HG02981 (cell line): ENCODE data around the gene PCDHA9.
"Not testable (repeated sequence)": the region's sequence is repeated elsewhere in the genome, so short reads cannot be mapped to it uniquely, and the experiment has no call there.

ENCODE experiments used
- ATAC-seq: cut with Tn5 transposase; IDR thresholded peaks from one replicate; pipeline ENCODE4 v1.9.1; 2021; ENCODE audit warnings: mild to moderate bottlenecking, moderate library complexity; ENCODE audit not compliant: unreplicated experiment

The PCDHA9 gene, protein sequence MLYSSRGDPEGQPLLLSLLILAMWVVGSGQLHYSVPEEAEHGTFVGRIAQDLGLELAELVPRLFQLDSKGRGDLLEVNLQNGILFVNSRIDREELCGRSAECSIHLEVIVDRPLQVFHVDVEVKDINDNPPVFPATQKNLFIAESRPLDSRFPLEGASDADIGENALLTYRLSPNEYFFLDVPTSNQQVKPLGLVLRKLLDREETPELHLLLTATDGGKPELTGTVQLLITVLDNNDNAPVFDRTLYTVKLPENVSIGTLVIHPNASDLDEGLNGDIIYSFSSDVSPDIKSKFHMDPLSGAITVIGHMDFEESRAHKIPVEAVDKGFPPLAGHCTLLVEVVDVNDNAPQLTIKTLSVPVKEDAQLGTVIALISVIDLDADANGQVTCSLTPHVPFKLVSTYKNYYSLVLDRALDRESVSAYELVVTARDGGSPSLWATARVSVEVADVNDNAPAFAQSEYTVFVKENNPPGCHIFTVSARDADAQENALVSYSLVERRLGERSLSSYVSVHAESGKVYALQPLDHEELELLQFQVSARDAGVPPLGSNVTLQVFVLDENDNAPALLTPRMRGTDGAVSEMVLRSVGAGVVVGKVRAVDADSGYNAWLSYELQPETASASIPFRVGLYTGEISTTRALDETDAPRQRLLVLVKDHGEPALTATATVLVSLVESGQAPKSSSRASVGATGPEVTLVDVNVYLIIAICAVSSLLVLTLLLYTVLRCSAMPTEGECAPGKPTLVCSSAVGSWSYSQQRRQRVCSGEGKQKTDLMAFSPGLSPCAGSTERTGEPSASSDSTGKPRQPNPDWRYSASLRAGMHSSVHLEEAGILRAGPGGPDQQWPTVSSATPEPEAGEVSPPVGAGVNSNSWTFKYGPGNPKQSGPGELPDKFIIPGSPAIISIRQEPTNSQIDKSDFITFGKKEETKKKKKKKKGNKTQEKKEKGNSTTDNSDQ

DNA sequence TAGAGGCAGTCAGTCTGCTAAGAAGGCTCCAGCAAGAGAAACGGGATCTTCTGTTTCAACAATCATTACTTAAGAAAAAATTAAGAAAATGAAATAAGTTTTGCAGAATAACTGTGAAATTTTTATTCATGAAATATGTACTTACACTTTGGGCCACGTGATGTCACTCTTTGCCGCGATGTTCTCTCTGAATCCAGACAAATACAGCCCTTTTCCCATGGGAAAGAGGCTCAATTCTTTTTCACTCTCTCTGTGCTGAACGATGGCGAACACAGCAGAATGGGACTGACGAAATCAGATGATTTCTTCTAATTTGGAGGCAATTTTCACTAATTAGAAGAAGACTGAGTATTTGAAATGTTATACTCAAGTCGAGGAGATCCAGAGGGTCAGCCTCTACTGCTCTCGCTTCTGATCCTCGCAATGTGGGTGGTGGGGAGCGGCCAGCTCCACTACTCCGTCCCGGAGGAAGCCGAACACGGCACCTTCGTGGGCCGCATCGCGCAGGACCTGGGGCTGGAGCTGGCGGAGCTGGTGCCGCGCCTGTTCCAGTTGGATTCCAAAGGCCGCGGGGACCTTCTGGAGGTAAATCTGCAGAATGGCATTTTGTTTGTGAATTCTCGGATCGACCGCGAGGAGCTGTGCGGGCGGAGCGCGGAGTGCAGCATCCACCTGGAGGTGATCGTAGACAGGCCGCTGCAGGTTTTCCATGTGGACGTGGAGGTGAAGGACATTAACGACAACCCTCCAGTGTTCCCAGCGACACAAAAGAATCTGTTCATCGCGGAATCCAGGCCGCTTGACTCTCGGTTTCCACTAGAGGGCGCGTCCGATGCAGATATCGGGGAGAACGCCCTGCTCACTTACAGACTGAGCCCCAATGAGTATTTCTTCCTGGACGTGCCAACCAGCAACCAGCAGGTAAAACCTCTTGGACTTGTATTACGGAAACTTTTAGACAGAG, at the start of gene PCDHA9:
PCDHA9 (plus strand) TSS at position 244 of the 964 bp plus-strand sequence; CDS start at position 358, 114 bp downstream.
- not testable (repeated sequence) for ATAC-seq

DNA sequence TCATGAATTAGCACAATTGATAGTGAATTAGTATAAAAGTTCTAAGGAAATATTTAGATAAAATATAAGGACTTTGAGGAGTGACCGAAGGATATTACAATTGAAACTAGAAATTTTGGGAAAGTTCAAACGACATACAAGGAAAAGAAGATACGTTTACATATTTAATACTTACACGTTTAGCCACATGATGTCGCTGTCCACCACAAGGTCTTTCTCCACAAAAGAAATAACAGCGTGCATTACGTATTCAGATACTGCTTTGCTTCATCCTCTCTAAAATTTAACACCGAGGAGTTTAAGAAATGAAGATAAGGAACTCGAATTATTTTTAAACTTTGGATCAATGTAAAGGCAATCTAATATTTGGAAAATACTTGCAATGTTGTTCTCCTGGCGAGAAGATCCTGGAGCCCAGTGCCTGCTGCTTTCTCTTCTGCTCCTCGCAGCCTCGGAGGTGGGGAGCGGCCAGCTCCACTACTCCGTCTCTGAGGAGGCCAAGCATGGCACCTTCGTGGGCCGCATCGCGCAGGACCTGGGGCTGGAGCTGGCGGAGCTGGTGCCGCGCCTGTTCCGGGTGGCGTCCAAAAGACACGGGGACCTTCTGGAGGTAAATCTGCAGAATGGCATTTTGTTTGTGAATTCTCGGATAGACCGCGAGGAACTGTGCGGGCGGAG, 47.2 kb upstream of the PCDHA9 start, which contains the start of gene PCDHA3:
PCDHA3 (plus strand) TSS at position 242 of the 678 bp plus-strand sequence.
- ATAC-seq, result no peak

- ATAC-seq, result no peak
Observed at GRCh38 chr5:140801494-140801841, 46.7 kb upstream of the PCDHA9 start.

- not testable (repeated sequence) for ATAC-seq
Observed at GRCh38 chr5:140802381-140802780, 45.8 kb upstream of the PCDHA9 start.

- ATAC-seq, result no peak
Observed at GRCh38 chr5:140802781-140803271, 45.4 kb upstream of the PCDHA9 start.

GRCh38 chr5:140806834-140807775, 41.1 kb upstream of the PCDHA9 start, which contains the start of gene PCDHA4:
Gene PCDHA4, plus strand, starts transcription at chr5:140807068.
- no peak for ATAC-seq

DNA sequence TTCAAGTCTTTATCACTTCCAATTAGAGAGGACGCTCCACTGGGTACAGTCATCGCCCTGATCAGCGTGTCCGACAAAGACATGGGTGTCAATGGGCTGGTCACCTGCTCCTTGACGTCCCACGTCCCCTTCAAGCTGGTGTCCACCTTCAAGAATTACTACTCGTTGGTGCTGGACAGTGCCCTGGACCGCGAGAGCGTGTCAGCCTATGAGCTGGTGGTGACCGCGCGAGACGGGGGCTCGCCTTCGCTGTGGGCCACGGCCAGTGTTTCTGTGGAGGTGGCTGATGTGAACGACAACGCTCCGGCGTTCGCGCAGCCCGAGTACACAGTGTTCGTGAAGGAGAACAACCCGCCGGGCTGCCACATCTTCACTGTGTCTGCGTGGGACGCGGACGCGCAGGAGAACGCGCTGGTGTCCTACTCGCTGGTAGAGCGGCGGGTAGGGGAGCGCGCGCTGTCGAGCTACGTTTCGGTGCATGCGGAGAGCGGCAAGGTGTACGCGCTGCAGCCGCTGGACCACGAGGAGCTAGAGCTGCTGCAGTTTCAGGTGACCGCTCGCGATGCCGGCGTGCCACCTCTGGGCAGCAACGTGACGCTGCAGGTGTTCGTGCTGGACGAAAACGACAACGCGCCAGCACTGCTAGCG, 39.8 kb upstream of the PCDHA9 start:
- ATAC-seq, result not testable (repeated sequence)

DNA sequence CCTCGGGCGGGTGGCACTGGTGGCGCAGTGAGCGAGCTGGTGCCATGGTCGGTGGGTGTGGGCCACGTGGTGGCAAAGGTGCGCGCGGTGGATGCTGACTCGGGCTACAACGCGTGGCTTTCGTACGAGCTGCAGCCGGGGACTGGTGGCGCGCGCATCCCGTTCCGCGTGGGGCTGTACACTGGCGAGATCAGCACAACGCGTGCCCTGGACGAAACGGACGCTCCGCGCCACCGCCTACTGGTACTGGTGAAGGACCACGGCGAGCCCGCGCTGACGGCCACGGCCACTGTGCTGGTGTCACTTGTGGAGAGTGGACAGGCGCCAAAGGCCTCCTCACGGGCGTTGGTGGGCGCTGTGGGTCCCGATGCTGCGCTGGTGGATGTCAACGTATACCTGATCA, 39.3 kb upstream of the PCDHA9 start:
- no peak for ATAC-seq

DNA sequence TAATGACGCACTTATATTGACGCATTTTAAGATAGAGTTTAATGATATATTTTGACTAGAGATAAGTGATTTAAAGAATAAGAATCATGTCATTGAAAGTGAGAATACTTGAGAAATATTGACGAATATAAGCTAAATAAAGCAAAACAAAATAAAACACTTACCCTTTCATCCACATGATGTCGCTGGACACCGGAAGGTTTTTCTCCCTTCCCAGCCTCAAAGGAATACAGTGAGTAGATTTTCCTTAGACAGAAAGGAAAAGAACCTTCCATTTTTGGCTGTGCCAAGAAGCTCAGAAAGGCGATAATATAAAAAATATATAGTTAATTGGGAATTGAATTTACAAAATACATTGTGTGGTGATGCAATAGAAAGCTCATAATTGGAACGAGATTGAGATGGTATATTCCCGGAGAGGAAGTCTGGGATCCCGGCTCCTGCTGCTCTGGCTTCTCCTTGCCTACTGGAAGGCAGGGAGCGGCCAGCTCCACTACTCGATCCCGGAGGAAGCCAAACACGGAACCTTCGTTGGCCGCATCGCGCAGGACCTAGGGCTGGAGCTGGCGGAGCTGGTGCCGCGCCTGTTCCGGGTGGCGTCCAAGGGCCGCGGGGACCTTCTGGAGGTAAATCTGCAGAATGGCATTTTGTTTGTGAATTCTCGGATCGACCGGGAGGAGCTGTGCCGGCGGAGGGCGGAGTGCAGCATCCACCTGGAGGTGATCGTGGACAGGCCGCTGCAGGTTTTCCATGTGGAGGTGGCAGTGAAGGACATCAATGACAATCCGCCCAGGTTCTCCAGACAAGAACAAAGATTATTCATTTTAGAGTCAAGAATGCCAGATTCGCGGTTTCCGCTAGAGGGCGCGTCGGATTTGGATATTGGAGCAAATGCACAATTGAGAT, 26.6 kb upstream of the PCDHA9 start, which contains the start of gene PCDHA5:
PCDHA5 (plus strand) TSS at position 239 of the 906 bp plus-strand sequence.
- ATAC-seq, result no peak

GRCh38 chr5:140822281-140822629, 25.9 kb upstream of the PCDHA9 start:
- no peak for ATAC-seq

DNA sequence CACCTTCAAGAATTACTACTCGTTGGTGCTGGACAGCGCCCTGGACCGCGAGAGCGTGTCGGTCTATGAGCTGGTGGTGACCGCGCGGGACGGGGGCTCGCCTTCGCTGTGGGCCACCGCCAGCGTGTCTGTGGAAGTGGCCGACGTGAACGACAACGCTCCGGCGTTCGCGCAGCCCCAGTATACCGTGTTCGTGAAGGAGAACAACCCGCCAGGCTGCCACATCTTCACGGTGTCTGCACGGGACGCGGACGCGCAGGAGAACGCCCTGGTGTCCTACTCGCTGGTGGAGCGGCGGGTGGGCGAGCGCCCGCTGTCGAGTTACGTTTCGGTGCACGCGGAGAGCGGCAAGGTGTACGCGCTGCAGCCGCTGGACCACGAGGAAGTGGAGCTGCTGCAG, 25.2 kb upstream of the PCDHA9 start:
- ATAC-seq, result not testable (repeated sequence)

DNA sequence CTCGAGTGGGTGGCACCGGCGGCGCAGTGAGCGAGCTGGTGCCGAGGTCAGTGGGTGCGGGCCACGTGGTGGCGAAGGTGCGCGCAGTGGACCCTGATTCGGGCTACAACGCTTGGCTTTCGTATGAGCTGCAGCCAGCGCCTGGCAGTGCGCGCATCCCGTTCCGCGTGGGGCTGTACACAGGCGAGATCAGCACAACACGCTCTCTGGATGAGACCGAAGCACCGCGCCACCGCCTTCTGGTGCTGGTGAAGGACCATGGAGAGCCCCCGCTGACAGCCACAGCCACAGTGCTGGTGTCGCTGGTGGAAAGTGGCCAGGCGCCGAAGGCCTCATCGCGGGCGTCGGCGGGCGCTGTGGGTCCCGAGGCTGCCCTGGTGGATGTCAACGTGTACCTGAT, 24.7 kb upstream of the PCDHA9 start:
- ATAC-seq, result no peak

DNA sequence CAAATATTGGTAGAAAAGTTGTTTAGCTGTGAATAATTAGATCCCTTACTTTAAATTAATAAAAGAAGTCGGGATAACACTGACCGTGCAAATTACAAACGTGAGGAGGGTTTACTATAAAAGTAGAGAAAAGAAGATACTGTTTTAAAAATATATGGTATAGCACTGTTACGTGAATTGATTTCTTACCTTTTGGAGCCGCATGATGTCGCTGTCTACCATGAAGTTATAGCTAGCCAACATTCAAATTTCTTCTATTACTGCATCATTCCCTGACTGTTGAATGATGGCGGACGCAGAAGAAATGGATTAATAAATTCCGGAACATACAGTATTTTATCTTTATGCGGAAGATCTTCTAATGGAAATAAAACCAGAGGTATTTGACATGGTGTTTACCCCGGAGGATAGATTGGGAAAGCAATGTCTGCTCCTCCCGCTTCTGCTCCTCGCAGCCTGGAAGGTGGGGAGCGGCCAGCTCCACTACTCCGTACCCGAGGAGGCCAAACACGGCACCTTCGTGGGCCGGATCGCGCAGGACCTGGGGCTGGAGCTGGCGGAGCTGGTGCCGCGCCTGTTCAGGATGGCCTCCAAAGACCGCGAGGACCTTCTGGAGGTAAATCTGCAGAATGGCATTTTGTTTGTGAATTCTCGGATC, 20.3 kb upstream of the PCDHA9 start, which contains the start of gene PCDHA6:
PCDHA6 (plus strand) TSS at position 257 of the 658 bp plus-strand sequence; CDS start at position 389, 132 bp downstream.
- no peak for ATAC-seq

GRCh38 chr5:140828362-140828737, 19.8 kb upstream of the PCDHA9 start:
- no peak for ATAC-seq

DNA sequence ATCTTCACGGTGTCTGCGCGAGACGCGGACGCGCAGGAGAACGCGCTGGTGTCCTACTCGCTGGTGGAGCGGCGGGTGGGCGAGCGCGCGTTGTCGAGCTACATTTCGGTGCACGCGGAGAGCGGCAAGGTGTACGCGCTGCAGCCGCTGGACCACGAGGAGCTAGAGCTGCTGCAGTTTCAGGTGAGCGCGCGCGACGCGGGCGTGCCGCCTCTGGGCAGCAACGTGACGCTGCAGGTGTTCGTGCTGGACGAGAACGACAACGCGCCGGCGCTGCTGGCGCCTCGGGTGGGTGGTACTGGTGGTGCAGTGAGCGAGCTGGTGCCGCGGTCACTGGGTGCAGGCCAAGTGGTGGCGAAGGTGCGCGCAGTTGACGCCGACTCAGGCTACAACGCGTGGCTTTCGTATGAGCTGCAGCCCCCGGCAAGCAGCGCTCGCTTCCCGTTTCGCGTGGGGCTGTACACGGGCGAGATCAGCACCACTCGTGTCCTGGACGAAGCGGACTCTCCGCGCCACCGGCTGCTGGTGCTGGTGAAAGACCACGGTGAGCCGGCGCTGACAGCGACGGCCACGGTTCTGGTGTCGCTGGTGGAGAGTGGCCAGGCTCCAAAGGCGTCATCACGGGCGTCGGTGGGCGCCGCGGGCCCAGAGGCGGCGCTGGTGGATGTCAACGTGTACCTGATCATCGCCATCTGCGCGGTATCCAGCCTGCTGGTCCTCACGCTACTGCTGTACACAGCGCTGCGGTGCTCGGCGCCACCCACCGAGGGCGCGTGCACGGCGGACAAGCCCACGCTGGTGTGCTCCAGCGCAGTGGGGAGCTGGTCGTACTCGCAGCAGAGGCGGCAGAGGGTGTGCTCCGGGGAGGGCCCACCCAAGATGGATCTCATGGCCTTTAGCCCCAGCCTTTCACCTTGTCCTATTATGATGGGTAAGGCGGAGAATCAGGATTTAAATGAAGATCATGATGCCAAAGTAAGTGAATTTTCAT, 18.4 kb upstream of the PCDHA9 start:
- not testable (repeated sequence) for ATAC-seq
